GM03348 (cell line): ENCODE results near the gene CORO2B.
"Not testable (repeated sequence)": the region's sequence is repeated elsewhere in the genome, so short reads cannot be mapped to it uniquely, and the experiment has no call there.

Experiments used
- DNase-seq: peaks from one replicate; pipeline ENCODE4 v3.0.0; 2012; ENCODE audit warnings: low spot score

The CORO2B gene

GRCh38 chr15:68730976-68731897 lies 152.4 kb downstream of the CORO2B start:
- DNase-seq = no peak

GRCh38 chr15:68732451-68732850 lies 153.7 kb downstream of the CORO2B start:
- DNase-seq = no peak

- no peak for DNase-seq
Observed at GRCh38 chr15:68733666-68734065, 154.9 kb downstream of the CORO2B start.

- no peak for DNase-seq
Observed at GRCh38 chr15:68734352-68734751, 155.6 kb downstream of the CORO2B start.

GRCh38 chr15:68734881-68735280 lies 156.1 kb downstream of the CORO2B start:
- DNase-seq = no peak

- DNase-seq = no peak
Observed at GRCh38 chr15:68735610-68736009, 156.8 kb downstream of the CORO2B start.

- DNase-seq = no peak
Observed at GRCh38 chr15:68739390-68740080, 160.7 kb downstream of the CORO2B start.

GRCh38 chr15:68743256-68743655 lies 164.5 kb downstream of the CORO2B start:
- DNase-seq = no peak

- DNase-seq = no peak
Observed at GRCh38 chr15:68749365-68749764, 170.6 kb downstream of the CORO2B start.

GRCh38 chr15:68749793-68750192 lies 171.0 kb downstream of the CORO2B start:
- DNase-seq = peak; percentile 40

- DNase-seq = no peak
Observed at GRCh38 chr15:68751622-68752021, 172.8 kb downstream of the CORO2B start.

- no peak for DNase-seq
Observed at GRCh38 chr15:68755731-68756130, 176.9 kb downstream of the CORO2B start.

- not testable (repeated sequence) for DNase-seq
Observed at GRCh38 chr15:68759982-68760579, 181.3 kb downstream of the CORO2B start.

GRCh38 chr15:68763063-68763462 lies 184.3 kb downstream of the CORO2B start:
- DNase-seq = no peak

- no peak for DNase-seq
Observed at GRCh38 chr15:68764090-68764489, 185.3 kb downstream of the CORO2B start.

- DNase-seq = no peak
Observed at GRCh38 chr15:68765602-68766368, 187.0 kb downstream of the CORO2B start.

GRCh38 chr15:68767833-68768232 lies 189.0 kb downstream of the CORO2B start:
- DNase-seq = no peak

GRCh38 chr15:68768321-68768720 lies 189.5 kb downstream of the CORO2B start:
- DNase-seq = no peak

- no peak for DNase-seq
Observed at GRCh38 chr15:68769702-68770101, 190.9 kb downstream of the CORO2B start.

GRCh38 chr15:68770216-68770615 lies 191.4 kb downstream of the CORO2B start:
- no peak for DNase-seq

GRCh38 chr15:68773036-68773435 lies 194.2 kb downstream of the CORO2B start:
- no peak for DNase-seq

GRCh38 chr15:68774120-68774519 lies 195.3 kb downstream of the CORO2B start:
- DNase-seq = no peak
